GM12878 (cell line): ENCODE results near the gene FOXP4. TPM values are rescaled to one million over a fixed set of nuclear protein-coding genes. Genes with fewer than 3 reads are reported as not detected.

ENCODE experiments used
- ATAC-seq: fragments of 200-7000 bp; cut with Tn5 transposase; 3 replicates; pipeline ENCODE4 v1.9.1; 2020; ENCODE audit warnings: mild to moderate bottlenecking, moderate library complexity
- BruUV-seq: library from RNA; stranded (reverse); fragments of 400-500 nt; replicated peaks from 2 replicates; lab custom pipeline; 2021; lab: Mats Ljungman, UMichigan
- CTCF ChIA-PET: fragments of 300-600 bp; sonication (Branson Sonifier 250); formaldehyde crosslinking; extraction: SDS; loops from one replicate; lab custom pipeline; 2021; ENCODE audit warnings: inconsistent platforms; lab: Yijun Ruan, JAX
- POLR2A ChIA-PET: fragments of 350-600 bp; formaldehyde crosslinking; extraction: SDS; loops from one replicate; lab custom pipeline; 2021; ENCODE audit warnings: inconsistent platforms; lab: Charles Lee
- RAD21 ChIA-PET: fragments of 300-600 bp; sonication (Branson Sonifier 250); formaldehyde crosslinking; loops from one replicate; lab custom pipeline; 2023; ENCODE audit warnings: antibody characterized with exemption; ENCODE audit not compliant: unreplicated experiment; lab: Charles Lee
- SMC1A ChIA-PET: fragments of 300-600 bp; sonication (Branson Sonifier 250); formaldehyde crosslinking; loops from one replicate; lab custom pipeline; 2023; ENCODE audit not compliant: unreplicated experiment, uncharacterized antibody; lab: Charles Lee
- DNase-seq: peaks from one replicate; pipeline ENCODE4 v3.0.0-alpha.2; 2011; ENCODE audit warnings: low read depth, low spot score
- FAIRE-seq: peaks from 3 replicates; lab custom pipeline; 2011; peaks lifted over from hg19 to GRCh38; lab: Jason Lieb, UNC
- H2AFZ ChIP-seq: 2 replicates; pipeline ENCODE4 v1.6.0; 2011; ENCODE audit warnings: low read depth, low read length, control low read depth; ENCODE audit not compliant: control insufficient read depth
- H3K27ac ChIP-seq: 2 replicates; pipeline ENCODE4 v1.5.1; 2011; ENCODE audit warnings: control low read depth; ENCODE audit not compliant: control insufficient read depth, insufficient read depth
- H3K27me3 ChIP-seq, 2 experiments: replicated peaks in 1 of 2; 2 replicates each; pipeline versions ENCODE4 v1.6.0 to v1.6.1; 2011; ENCODE audit warnings: low read length in 1 of 2; ENCODE audit not compliant: control insufficient read depth in 2 of 2, insufficient read depth in 2 of 2
- H3K36me3 ChIP-seq, 2 experiments: 2 replicates each; pipeline ENCODE4 v1.5.1; 2011; ENCODE audit warnings: low read length in 1 of 2; ENCODE audit not compliant: control insufficient read depth in 2 of 2, insufficient read depth in 2 of 2
- H3K4me1 ChIP-seq: 2 replicates; pipeline ENCODE4 v1.6.1; 2011; ENCODE audit warnings: mild to moderate bottlenecking, low read length, moderate library complexity, mixed read lengths; ENCODE audit not compliant: control insufficient read depth, insufficient read depth
- H3K4me2 ChIP-seq: 2 replicates; pipeline ENCODE4 v1.6.0; 2011; ENCODE audit warnings: control low read depth; ENCODE audit not compliant: control insufficient read depth, insufficient read depth
- H3K4me3 ChIP-seq: fragments of 200-600 bp; sonication (generic); 2 replicates; pipeline ENCODE4 v1.5.1; 2016
- H3K79me2 ChIP-seq: 2 replicates; pipeline ENCODE4 v1.6.0; 2011; ENCODE audit warnings: low read length; ENCODE audit not compliant: control insufficient read depth, insufficient read depth
- H3K9ac ChIP-seq: 2 replicates; pipeline ENCODE4 v1.8.0; 2011; ENCODE audit warnings: low read length, control low read depth, mixed read lengths; ENCODE audit not compliant: control insufficient read depth, insufficient read depth
- H3K9me3 ChIP-seq: replicated peaks from 3 replicates; pipeline ENCODE4 v1.5.1; 2011; ENCODE audit warnings: mild to moderate bottlenecking, low read length; ENCODE audit not compliant: control insufficient read depth, insufficient read depth
- H4K20me1 ChIP-seq: 2 replicates; pipeline ENCODE4 v1.6.0; 2011; ENCODE audit not compliant: control insufficient read depth, insufficient read depth
- RCOR1 ChIP-seq: conservative IDR thresholded peaks from 2 replicates; pipeline ENCODE4 v1.6.1; 2012; ENCODE audit warnings: low read depth, low read length, improper control_type of control experiment
- WGBS: methylation state at CpG from one replicate; pipeline ENCODE4 v1.1.6; 2016; ENCODE audit warnings: low lambda C conversion rate; ENCODE audit not compliant: insufficient replicate concordance, insufficient coverage; ENCODE audit errors: missing lambda C conversion rate; 5-methylcytosine and 5-hydroxymethylcytosine counted together
- in situ Hi-C: fragments of 300-500 bp; cut with MboI; formaldehyde crosslinking; loops from 9 replicates; pipeline ENCODE4 v1.14.3; 2018; ENCODE audit warnings: mixed read lengths
- intact Hi-C: fragments of 100-400 bp; cut with micrococcal nuclease; formaldehyde crosslinking; loops from one replicate; pipeline ENCODE4 v1.14.2; 2022; ENCODE audit not compliant: unreplicated experiment
- polyA plus RNA-seq, 11 experiments: library from polyadenylated mRNA; depleted of rRNA in 4 of 11; unstranded in 6 of 11; stranded (reverse) in 5 of 11; fragments of >200 nt; fragmentation: Nextera tagmentation in 4 of 11; fragmentation: Illumina TruSeq in 1 of 11; extraction: Ambion mirVana in 4 of 11; extraction: Trizol in 1 of 11; gene quantifications; 1 replicate in 1 of 11; 2 replicates in 10 of 11; pipeline versions ENCODE4 v1.2.1 to v1.2.3, GENCODE V29; 2011 to 2016; ENCODE audit warnings: inconsistent platforms in 2 of 11, missing spikeins in 2 of 11, low read depth in 1 of 11
- total RNA-seq, 4 experiments: library from RNA; depleted of rRNA in 3 of 4; stranded (reverse); fragments of >200 nt in 3 of 4; fragmentation: Illumina TruSeq in 1 of 4; extraction: Trizol in 1 of 4; gene quantifications; 2 replicates each; pipeline versions ENCODE4 v1.2.1 to v1.2.3, GENCODE V29; 2013 to 2021
- TF ChIP-seq, protein P1 (sequence below): fragments of 450-650 bp; formaldehyde crosslinking; IDR thresholded peaks from 2 replicates; pipeline ENCODE4 v1.4.0; 2020; ENCODE audit warnings: mild to moderate bottlenecking, moderate library complexity

Gene FOXP4
- total and polyA plus RNA-seq, 10 of the 15 experiments (the other 5 are each of a cell fraction or from before 2014, with no cell fraction given), result 0.31 to 46.1 (median 2.3) TPM

DNA sequence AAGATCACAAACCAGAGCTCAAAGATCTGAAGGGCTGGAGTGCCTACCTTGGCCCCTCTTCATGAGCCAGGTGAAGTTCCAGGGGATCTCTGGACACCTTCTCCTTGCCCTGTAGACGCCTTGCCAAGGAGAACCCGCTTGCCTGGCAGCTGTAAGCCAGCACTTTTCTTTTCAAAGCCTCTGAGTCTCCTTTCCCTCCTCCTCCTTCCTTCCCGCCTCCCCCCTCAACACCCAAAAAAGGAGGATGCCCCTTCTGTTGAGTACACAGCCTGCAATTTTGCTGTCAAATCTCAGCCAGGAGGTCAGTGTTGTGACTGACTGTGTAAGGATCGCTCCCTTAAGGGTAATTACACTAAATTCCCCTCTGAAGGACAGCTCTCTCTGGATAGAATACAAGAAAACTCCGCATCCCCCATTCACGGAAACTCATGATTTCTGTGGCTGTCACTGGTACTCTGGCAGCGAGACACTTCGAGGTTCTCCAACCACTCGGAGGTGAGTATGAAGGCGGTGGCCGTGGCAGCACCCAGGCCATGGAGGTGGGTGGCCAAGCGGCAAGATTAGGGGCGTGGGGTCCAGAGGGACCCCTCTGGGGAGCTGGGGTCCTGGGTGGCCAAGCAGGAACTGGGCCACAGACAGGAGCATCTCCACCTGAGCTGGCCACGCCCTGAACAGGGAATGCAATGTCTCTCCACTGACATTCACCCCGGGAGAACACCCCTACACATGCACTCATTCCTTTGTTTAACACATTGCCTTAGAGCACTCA lies 23.2 kb upstream of the FOXP4 start:
- intact Hi-C loops, result no loop called here
- Histone ChIP-seq H3K9ac (no peak overlapping the region), H3K9me3 (no peaks in the 10 kb centered on the region), H4K20me1 (no peaks in the 10 kb centered on the region), H3K27ac (no peak overlapping the region), H3K36me3 (no peaks in the 10 kb centered on the region), H3K79me2 (no peaks in the 10 kb centered on the region), H3K27me3 (peaks cover 0 to 2% of the 10 kb centered on the region in 2 experiments; a peak in 1 of 4 replicates)
- WGBS, result 65% methylated on average over 15 of the region's 15 CpGs
- FAIRE-seq (no peak), ATAC-seq (no peak)
- RAD21 ChIA-PET, result no interaction called here
- SMC1A ChIA-PET, result interaction anchor here (1.9 kb wide), 1 partner anchor 17 kb away, joined by 4 read pairs; no protein-coding TSS in a partner anchor
- TF ChIP-seq, protein P1, sequence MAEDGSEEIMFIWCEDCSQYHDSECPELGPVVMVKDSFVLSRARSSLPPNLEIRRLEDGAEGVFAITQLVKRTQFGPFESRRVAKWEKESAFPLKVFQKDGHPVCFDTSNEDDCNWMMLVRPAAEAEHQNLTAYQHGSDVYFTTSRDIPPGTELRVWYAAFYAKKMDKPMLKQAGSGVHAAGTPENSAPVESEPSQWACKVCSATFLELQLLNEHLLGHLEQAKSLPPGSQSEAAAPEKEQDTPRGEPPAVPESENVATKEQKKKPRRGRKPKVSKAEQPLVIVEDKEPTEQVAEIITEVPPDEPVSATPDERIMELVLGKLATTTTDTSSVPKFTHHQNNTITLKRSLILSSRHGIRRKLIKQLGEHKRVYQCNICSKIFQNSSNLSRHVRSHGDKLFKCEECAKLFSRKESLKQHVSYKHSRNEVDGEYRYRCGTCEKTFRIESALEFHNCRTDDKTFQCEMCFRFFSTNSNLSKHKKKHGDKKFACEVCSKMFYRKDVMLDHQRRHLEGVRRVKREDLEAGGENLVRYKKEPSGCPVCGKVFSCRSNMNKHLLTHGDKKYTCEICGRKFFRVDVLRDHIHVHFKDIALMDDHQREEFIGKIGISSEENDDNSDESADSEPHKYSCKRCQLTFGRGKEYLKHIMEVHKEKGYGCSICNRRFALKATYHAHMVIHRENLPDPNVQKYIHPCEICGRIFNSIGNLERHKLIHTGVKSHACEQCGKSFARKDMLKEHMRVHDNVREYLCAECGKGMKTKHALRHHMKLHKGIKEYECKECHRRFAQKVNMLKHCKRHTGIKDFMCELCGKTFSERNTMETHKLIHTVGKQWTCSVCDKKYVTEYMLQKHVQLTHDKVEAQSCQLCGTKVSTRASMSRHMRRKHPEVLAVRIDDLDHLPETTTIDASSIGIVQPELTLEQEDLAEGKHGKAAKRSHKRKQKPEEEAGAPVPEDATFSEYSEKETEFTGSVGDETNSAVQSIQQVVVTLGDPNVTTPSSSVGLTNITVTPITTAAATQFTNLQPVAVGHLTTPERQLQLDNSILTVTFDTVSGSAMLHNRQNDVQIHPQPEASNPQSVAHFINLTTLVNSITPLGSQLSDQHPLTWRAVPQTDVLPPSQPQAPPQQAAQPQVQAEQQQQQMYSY (CRISPR knock-in tag), result no peak
- no peak for TF ChIP-seq RCOR1
- TF ChIP-seq, all 136 proteins: peak for 0
- POLR2A ChIA-PET, result no interaction called here
- no peak overlapping the region for H2AFZ ChIP-seq
- no peak for DNase-seq
- CTCF ChIA-PET, result interaction anchor here (1.2 to 1.9 kb wide), 2 partner anchors 12 to 98 kb away, joined by 3 to 5 read pairs; no protein-coding TSS in a partner anchor
- no peak overlapping the region for H3K4me3 ChIP-seq
- in situ Hi-C loops, result no loop called here
- BruUV-seq, result no TSS peak
- no peaks in the 10 kb centered on the region for H3K4me1 ChIP-seq
- no peak overlapping the region for H3K4me2 ChIP-seq
